Stimulated activated naive CD8-positive, alpha-beta T cell treated with anti-CD3 and anti-CD28 coated beads, Interleukin-15, Interleukin-2, amounts not matched to agents 100 U/mL and 50 U/mL, for 24 hours (primary cell): ENCODE measurements around the gene SLC35F4.
"Not testable (repeated sequence)": the region's sequence is repeated elsewhere in the genome, so short reads cannot be mapped to it uniquely, and the experiment has no call there.

Source experiments
- ATAC-seq: fragments of 150-1000 bp; cut with Tn5 transposase; one replicate; pipeline ENCODE4 v1.10.0; 2021
- DNase-seq: peaks from one replicate; pipeline ENCODE4 v3.0.0; 2021

SLC35F4 gene

GRCh38 chr14:57725399-57726077 is 140.4 kb downstream of the SLC35F4 start:
- ATAC-seq = no peak

DNA sequence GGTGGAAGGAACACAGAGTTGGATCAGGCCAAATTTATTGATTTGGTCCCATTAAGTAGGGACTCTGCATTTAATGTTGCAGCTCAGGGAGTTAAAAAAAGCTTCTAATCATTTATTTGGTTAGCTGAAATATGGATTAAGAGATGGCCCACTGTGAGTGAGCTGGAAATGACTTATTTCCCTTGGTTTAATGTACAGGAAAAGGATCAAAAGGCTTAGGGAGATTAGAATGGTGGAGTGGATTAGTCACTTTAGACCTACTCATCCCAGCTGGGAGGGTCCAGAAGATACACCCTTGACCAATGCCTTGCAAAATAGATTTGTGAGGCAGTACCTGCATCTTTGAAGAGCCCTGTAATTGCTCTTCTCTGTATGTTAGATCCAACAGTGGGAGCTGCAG is 143.8 kb downstream of the SLC35F4 start:
- DNase-seq, ATAC-seq: not testable (repeated sequence)

More at GRCh38 chr14:57725399-57726077, 140.4 kb downstream of the SLC35F4 start:
- DNase-seq = no peak

DNA sequence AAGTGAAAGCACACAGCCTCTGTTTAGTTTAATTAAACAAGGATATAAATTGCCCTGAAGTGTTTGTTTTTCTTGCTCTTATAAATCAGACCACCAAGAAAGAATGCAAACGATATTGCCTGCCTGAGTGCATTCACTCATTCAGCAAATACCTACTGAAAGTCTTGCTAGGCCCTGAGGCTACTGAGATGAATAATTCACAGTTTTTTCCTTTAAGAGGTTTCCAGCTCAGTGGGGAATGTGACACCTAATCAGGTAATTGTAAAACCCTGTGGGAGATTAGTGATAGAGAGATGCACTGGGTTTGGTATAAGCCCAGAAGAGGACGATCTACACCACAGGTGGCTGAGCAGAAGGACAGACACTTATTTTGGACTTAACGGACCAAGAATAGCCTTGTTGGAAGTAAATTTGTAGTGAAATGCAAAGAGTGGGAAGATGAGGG is 151.4 kb downstream of the SLC35F4 start:
- DNase-seq (no peak), ATAC-seq (no peak)

- DNase-seq (no peak), ATAC-seq (no peak)
Observed at GRCh38 chr14:57712698-57713097, 153.2 kb downstream of the SLC35F4 start.

GRCh38 chr14:57712102-57712501 is 153.8 kb downstream of the SLC35F4 start:
- no peak for ATAC-seq
- DNase-seq = no peak

- ATAC-seq = no peak
- DNase-seq = no peak
Observed at GRCh38 chr14:57709909-57710308, 156.0 kb downstream of the SLC35F4 start.

DNA sequence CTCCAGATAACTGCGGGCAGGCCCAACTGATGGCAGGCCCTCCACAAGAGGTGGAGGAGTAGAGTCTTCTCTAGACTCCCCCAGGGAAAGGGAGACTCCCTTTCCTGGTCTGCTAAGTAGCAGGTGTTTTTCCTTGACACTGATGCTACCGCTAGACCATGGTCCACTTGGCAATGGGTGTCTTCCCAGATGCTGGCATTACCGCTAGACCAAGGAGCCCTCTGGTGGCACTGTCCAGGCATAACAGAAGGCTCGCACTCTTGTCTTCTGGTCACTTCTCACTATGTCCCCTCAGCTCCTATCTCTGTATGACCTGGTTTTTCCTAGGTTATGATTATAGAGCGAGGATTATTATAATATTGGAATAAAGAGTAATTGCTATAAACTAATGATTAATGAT is 156.8 kb downstream of the SLC35F4 start:
- not testable (repeated sequence) for DNase-seq, ATAC-seq

- DNase-seq (no peak), ATAC-seq (no peak)
Observed at GRCh38 chr14:57707219-57707618, 158.7 kb downstream of the SLC35F4 start.

DNA sequence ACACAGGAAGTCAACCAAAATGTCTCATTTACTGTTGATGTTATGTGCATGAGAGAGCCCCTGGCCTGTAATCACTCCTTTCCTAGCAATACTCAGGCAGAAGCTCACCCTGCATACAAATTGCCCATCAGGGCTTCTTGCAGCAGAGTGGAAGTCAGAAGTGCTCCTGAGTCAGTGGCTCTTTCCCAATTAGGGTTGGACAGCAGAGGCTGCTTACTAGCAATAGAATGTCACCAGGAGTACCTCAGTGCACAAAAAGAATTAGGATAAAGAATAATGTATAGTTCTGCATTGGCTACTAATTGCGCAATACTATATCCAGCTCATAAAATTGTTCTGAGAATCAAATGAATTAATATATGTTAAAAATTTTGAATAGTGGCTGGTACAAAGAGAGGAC is 161.1 kb downstream of the SLC35F4 start:
- DNase-seq (no peak), ATAC-seq (no peak)

- DNase-seq (no peak), ATAC-seq (no peak)
Observed at GRCh38 chr14:57699947-57700346, 165.9 kb downstream of the SLC35F4 start.

DNA sequence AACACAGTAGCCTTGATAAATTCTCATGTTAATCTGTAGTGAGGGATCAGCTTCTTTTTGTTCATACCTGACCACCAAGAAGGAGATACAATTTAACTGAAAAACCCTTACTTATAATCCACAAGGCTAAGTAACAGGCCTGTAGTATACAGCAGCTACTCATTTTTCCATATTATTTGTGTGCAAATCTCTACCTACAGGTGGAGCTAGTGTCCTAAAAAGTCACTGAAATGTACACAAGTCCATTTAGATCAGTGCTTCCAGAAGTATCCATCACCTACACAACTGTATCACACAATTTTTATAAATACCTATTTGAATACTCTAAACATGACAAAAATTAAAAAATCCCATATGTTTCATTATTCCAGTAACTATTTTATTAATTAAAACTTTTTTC is 173.2 kb downstream of the SLC35F4 start:
- DNase-seq (no peak), ATAC-seq (no peak)

- no peak for DNase-seq
- no peak for ATAC-seq
Observed at GRCh38 chr14:57687416-57687815, 178.5 kb downstream of the SLC35F4 start.

DNA sequence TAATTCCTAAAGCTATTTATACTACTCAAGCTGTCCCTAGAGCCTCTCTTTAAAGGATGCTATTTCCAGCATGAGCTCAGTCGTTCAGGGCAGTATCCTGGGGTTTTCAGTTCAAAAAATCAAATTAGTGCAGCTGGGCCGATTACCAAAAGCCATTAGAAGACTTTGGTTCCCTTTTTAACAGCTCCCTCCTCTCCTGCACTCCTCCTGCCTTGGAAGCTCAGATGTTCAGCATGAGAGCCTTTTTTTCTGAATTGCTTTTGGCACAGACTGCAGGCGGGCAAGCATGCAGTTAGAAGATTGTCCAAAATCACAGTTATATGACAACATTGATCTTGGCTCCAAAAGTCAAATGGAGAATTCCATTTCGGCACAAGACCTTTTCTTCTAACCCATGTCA is 179.6 kb downstream of the SLC35F4 start:
- ATAC-seq (no peak), DNase-seq (no peak)

DNA sequence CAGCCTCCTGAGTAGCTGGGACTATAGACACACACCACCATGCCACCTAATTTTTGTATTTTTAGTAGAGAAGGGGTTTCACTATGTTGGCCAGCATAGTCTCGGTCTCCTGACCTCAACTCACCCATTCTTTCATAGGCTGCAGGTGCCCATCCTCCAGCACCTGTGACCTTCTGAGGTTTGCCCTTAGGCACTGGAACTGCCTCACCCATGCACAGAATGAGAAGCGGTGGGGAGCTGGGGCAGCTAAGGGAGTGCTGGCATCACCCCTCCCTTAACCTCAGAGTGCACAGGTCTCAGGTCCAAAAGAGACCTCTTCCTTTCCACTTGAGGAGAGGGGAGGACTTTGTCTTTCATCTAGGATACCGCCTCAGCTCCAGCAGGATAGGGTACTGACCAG is 194.9 kb downstream of the SLC35F4 start:
- DNase-seq (no peak), ATAC-seq (no peak)

- ATAC-seq (no peak), DNase-seq (no peak)
Observed at GRCh38 chr14:57660208-57660607, 205.7 kb downstream of the SLC35F4 start.

GRCh38 chr14:57659052-57659451 is 206.8 kb downstream of the SLC35F4 start:
- no peak for DNase-seq
- ATAC-seq = no peak

GRCh38 chr14:57657487-57657886 is 208.4 kb downstream of the SLC35F4 start:
- no peak for ATAC-seq
- DNase-seq = no peak

GRCh38 chr14:57656853-57657252 is 209.0 kb downstream of the SLC35F4 start:
- no peak for ATAC-seq
- DNase-seq = no peak

DNA sequence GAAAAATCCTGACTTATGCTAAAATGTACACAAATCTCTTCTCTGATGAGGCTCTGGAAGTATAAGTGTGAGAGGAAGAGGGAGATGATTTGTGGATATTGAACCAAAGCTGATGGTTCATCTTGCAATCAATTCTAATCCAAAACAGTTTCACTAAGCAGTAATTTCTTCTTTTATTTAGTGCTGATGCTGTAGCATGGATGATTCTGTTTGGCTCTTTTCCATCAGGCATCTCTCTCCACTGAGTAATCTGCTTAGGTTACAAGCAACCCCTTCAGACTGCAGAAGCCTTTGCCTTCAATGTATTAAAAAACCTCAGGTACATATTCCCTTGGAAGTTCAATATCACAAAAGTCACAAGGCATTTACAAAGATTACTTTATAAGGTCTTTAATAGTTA is 213.1 kb downstream of the SLC35F4 start:
- ATAC-seq (no peak), DNase-seq (no peak)

GRCh38 chr14:57641776-57642175 is 224.1 kb downstream of the SLC35F4 start:
- no peak for ATAC-seq
- DNase-seq = no peak

- no peak for ATAC-seq
- no peak for DNase-seq
Observed at GRCh38 chr14:57640036-57640435, 225.9 kb downstream of the SLC35F4 start.

DNA sequence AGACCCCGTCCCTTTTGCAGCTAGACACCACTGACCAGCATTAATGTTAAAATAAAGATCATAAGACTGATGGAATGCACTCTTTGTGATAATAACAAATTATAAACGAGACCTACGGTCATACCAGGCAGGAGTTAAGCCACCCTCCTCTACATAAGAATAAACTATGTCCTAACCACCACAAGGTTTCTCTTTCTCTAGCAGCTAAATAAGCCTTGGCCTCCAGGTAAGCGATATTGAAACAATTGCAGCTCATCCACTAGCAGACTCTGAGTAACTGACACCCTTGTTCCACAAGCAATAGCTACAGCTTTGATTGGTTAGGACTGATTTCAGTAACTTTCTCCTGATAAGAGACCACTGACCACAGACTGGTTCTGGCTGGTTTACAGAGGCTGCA is 228.0 kb downstream of the SLC35F4 start:
- ATAC-seq = no peak
- no peak for DNase-seq

DNA sequence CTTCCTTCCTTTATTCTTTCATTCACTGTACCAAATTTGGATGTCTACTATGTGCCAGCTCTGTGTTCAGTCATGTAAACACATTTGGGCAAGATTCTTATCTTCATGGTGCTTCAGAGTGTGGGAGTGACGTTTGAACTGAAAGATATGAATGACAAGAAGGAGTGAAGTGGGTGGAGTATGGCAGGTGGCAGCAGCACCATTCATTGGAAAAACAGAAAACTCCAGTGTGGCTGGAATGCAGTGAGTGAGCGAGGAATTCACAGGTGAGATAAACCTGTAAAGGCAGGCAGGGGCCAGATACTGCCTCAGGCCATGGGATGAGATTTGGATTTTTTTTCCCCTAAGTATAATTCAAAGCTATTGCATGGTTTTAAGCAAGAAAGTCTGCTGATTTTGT is 231.6 kb downstream of the SLC35F4 start:
- DNase-seq (no peak), ATAC-seq (no peak)

- ATAC-seq = no peak
- DNase-seq = no peak
Observed at GRCh38 chr14:57632649-57633048, 233.2 kb downstream of the SLC35F4 start.

DNA sequence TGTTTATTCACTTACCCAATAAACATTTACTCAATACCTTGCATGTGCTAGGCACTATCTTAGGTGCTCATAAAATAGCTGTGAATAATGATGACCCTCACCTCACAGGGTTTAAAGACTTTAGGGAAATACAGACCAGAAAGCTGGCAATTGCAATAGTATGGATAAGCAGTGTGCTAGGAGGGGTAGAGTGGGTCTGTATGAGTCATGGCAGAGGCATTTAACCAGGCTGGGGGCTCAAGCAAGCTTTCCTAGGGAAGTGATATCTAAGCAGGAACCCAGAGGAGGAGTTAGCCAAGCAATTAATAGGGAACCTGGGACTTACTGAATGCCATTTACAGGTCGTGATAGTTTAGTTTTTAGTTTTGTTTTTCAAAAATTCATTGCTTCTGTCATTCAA is 248.4 kb downstream of the SLC35F4 start:
- no peak for ATAC-seq
- no peak for DNase-seq
